ENCODE results near the gene TNFAIP8.

GRCh38 chr5:119355685-119356611 is at the start of gene TNFAIP8:
- TF ChIP-seq CTCF (IDR thresholded peaks at IDR 0.05) = no peak
- no peak for TF ChIP-seq POLR2AphosphoS5 (IDR thresholded peaks at IDR 0.05; ENCODE audit: low read depth, low read length)
- no peak for TF ChIP-seq SIN3A (IDR thresholded peaks at IDR 0.05; ENCODE audit: borderline replicate concordance, insufficient read depth, low read depth, low read length)
